ENCODE data around the gene PRAF2.

PRAF2 gene

GRCh38 chrX:49111791-49112190, 38.0 kb upstream of the PRAF2 start:
- no peak for TF ChIP-seq CTCF (IDR thresholded peaks at IDR 0.05; ENCODE audit: low read depth, low read length)
- H3K4me3 ChIP-seq (replicated peaks in 1 of 2; ENCODE audit: low read depth in 2 of 2, low read length in 2 of 2), result no peak overlapping the region
- DNase-seq (ENCODE audit: low read depth in 2 of 2), result no peak

GRCh38 chrX:49110417-49110816, 36.6 kb upstream of the PRAF2 start:
- TF ChIP-seq CTCF (IDR thresholded peaks at IDR 0.05; ENCODE audit: low read depth, low read length), result no peak
- no peak overlapping the region for H3K4me3 ChIP-seq (replicated peaks in 1 of 2; ENCODE audit: low read depth in 2 of 2, low read length in 2 of 2)
- DNase-seq (ENCODE audit: low read depth in 2 of 2), result no peak

- H3K4me3 ChIP-seq (replicated peaks in 1 of 2; ENCODE audit: low read depth in 2 of 2, low read length in 2 of 2), result no peak overlapping the region
- no peak for TF ChIP-seq CTCF (IDR thresholded peaks at IDR 0.05; ENCODE audit: low read depth, low read length)
- no peak for DNase-seq (ENCODE audit: low read depth in 2 of 2)
Observed at GRCh38 chrX:49108641-49109040, 34.8 kb upstream of the PRAF2 start.

- DNase-seq (ENCODE audit: low read depth in 2 of 2), result peak; percentile 62 to 69
- no peak overlapping the region for H3K4me3 ChIP-seq (replicated peaks in 1 of 2; ENCODE audit: low read depth in 2 of 2, low read length in 2 of 2)
Observed at GRCh38 chrX:49106930-49107329, 33.1 kb upstream of the PRAF2 start.

GRCh38 chrX:49106296-49106695, 32.5 kb upstream of the PRAF2 start:
- no peak overlapping the region for H3K4me3 ChIP-seq (replicated peaks in 1 of 2; ENCODE audit: low read depth in 2 of 2, low read length in 2 of 2)
- no peak for DNase-seq (ENCODE audit: low read depth in 2 of 2)
- no peak for TF ChIP-seq CTCF (IDR thresholded peaks at IDR 0.05; ENCODE audit: low read depth, low read length)

More at GRCh38 chrX:49106930-49107329, 33.1 kb upstream of the PRAF2 start:
- peak; percentile 55 for TF ChIP-seq CTCF (IDR thresholded peaks at IDR 0.05; ENCODE audit: low read depth, low read length)

- no peak overlapping the region for H3K4me3 ChIP-seq (replicated peaks in 1 of 2; ENCODE audit: low read depth in 2 of 2, low read length in 2 of 2)
- peak in 1 of 2 donors; percentile 5 for DNase-seq (ENCODE audit: low read depth in 2 of 2)
- TF ChIP-seq CTCF (IDR thresholded peaks at IDR 0.05; ENCODE audit: low read depth, low read length), result no peak
Observed at GRCh38 chrX:49103637-49104036, 29.8 kb upstream of the PRAF2 start.

GRCh38 chrX:49102190-49102589, 28.4 kb upstream of the PRAF2 start:
- H3K4me3 ChIP-seq (replicated peaks in 1 of 2; ENCODE audit: low read depth in 2 of 2, low read length in 2 of 2), result no peak overlapping the region
- TF ChIP-seq CTCF (IDR thresholded peaks at IDR 0.05; ENCODE audit: low read depth, low read length), result no peak
- DNase-seq (ENCODE audit: low read depth in 2 of 2), result no peak
